ENCODE measurements around the gene PIWIL4.

Gene PIWIL4

DNA sequence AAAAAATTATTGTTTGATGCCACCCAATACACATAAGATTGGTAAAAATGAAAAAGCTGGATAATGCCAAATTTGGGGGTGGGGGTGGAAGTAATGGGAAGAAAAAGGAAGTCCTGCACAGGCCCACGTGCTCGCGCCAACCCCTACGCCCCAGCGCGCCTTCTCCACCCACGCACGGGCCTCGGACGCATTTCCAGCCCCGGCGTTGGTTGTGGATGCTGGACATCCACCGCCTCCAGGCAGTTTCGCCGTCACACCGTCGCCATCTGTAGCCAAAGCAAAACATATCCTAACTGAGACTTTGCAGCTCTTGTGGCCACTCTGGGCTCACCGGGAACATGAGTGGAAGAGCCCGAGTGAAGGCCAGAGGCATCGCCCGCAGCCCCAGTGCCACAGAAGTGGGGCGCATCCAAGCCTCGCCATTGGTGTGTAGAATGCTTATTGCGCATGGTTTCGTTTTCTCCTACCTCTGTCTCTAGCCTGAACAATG lies at the start of gene PIWIL4:
Gene PIWIL4, plus strand, starts transcription at position 188 of the 490 bp plus-strand sequence. Its CDS starts 151 bp downstream, at position 339.
- no peak for TF ChIP-seq GATA2 (IDR thresholded peaks at IDR 0.05; ENCODE audit: low read depth, low read length)
- TF ChIP-seq GATA3 (IDR thresholded peaks at IDR 0.05; ENCODE audit: low read depth, low read length) = no peak

- no peak for TF ChIP-seq GATA2 (IDR thresholded peaks at IDR 0.05; ENCODE audit: low read depth, low read length)
- TF ChIP-seq GATA3 (IDR thresholded peaks at IDR 0.05; ENCODE audit: low read depth, low read length) = no peak
Observed at GRCh38 chr11:94518300-94518699, 48.9 kb upstream of the PIWIL4 start.

DNA sequence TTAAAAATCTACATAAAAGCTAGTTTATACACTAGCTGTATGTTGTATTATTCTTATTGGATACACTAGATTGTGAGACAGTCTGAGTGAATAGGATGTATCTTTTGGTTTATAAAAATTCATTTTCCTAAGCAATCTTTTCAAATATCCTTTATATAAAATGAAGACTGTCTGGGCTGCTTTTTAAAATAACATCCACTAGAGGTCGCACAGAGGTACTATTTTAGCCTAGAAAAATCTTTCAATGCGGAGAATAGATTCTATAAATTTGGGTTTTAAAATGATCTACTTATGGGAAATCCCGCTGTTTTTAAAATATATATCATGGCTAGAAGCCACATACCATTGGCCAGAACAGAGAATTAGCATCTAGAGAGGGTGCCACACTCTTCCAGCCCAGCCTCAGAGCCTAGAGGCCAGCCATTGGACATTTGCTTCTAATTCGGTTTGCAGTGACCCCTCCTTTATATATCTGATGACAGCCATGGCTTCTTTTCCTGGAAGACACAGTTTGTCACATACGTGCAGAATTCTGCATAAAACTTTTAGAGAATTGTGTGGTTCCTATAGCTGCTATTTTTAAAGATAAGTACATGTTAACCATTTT lies 47.6 kb upstream of the PIWIL4 start:
- TF ChIP-seq GATA3 (IDR thresholded peaks at IDR 0.05; ENCODE audit: low read depth, low read length) = no peak
- TF ChIP-seq GATA2 (IDR thresholded peaks at IDR 0.05; ENCODE audit: low read depth, low read length) = no peak

DNA sequence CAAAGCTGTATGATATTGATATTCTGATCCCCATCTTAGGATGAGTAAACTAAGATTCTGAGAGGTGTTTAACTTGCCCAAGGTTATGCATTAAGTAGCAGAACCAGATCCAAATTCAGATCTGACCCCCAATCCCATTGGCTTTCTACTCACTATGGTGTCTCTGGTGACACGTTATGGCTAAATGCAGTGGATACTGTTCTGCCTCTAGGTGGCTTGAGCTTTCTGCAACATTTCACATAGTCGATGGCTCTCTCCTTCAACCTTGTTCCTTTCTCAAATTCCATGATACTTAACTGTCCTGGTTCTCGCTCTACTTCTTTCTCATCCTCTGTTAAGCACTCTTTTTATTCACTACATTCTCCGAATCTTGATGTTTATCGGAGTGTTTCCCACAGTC lies 45.5 kb upstream of the PIWIL4 start:
- TF ChIP-seq GATA2 (IDR thresholded peaks at IDR 0.05; ENCODE audit: low read depth, low read length) (no peak), GATA3 (IDR thresholded peaks at IDR 0.05; ENCODE audit: low read depth, low read length) (no peak)

GRCh38 chr11:94524341-94524740 lies 42.8 kb upstream of the PIWIL4 start:
- TF ChIP-seq GATA3 (IDR thresholded peaks at IDR 0.05; ENCODE audit: low read depth, low read length) (no peak), GATA2 (IDR thresholded peaks at IDR 0.05; ENCODE audit: low read depth, low read length) (no peak)

DNA sequence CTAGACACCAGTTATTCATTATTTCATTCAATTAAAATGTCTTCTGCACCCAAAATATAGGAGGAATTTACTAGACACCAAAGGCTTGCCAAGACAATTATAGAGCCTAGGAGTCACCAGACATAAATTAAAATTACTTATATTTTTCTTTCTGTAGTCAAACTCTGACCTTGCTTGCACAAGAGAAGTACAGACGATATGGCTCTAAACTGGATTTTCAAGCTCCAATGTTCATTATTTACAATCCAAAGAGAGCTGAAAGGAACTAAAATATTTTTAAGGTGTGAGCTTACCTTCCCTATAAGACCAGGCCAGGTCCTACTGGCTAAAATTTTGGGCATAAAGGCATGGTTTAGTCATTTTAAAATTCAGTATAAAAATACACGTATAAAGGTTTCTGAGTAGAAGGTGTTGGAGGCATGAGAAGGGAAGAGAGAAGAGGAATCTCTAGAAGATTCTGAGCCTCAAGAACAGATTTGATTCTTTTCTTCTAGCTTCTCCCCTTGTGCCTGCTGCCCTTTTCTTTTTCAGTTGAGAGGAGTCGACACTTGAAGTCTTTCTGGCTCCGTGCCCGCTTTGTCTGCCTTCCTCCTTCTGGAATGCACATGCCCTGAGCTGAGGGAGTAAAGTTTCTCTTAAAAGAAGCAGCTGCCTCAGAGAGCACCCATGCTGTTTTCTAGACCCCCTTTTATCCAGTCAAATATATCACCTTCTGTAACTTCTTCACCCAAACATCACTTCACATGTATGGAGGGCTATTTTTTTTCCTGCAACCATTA lies 41.4 kb upstream of the PIWIL4 start:
- TF ChIP-seq GATA2 (IDR thresholded peaks at IDR 0.05; ENCODE audit: low read depth, low read length) (no peak), GATA3 (IDR thresholded peaks at IDR 0.05; ENCODE audit: low read depth, low read length) (no peak)

DNA sequence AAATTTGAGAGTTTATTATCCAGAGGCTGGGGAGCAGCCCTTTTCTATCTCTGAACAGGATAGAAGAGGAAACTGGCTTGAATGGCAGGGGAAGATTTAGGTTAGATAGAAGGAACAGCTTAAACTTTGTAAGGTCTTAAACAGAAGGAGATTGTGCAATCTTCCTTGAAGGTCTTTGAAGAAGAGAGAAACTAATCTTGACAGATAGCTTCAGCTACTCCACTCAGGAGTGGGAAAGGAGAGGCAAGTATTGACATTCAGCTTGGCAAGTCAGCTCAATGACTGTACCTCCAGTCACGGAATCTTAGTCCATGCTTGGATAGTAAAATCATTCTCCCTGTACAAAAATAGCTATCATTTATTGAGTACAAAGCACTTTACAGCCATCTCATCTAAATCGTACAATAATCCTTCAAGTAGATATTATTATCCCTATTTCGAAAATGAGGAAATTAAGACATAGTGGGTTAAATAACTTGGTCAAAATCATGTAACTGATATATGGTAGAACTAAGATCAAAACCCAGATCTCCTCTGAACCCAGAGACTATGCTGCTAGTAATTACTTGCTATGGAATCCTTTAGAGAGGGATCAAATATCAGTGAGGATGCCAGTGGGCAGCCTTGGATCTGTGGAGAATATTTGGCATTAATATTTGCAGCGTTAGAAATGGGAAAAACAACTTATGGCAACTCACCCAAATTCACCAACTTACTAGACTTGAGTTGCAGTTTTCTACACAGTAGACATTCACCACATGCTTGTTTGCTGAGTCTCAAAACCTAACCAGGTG lies 40.3 kb upstream of the PIWIL4 start:
- TF ChIP-seq GATA2 (IDR thresholded peaks at IDR 0.05; ENCODE audit: low read depth, low read length) (no peak), GATA3 (IDR thresholded peaks at IDR 0.05; ENCODE audit: low read depth, low read length) (no peak)

- TF ChIP-seq GATA3 (IDR thresholded peaks at IDR 0.05; ENCODE audit: low read depth, low read length) (no peak), GATA2 (IDR thresholded peaks at IDR 0.05; ENCODE audit: low read depth, low read length) (no peak)
Observed at GRCh38 chr11:94528551-94528950, 38.6 kb upstream of the PIWIL4 start.

DNA sequence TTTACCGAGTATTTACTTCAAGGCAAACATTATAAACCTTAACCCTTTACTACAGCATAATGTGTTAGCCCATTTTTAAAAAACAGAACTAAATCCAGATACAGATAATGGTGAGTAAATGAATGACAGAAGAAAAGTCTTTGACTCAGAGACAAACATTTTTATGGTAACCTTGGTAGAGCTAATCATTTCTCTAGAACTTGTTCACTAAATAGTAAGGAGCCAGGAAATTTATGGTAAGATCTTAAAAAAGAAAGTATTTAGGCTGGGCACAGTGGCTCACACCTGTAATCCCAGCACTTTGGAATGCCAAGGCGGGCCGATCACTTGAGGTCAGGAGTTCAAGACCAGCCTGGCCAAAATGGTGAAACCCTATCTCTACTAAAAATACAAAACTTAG lies 35.0 kb upstream of the PIWIL4 start:
- TF ChIP-seq GATA2 (IDR thresholded peaks at IDR 0.05; ENCODE audit: low read depth, low read length) = no peak
- no peak for TF ChIP-seq GATA3 (IDR thresholded peaks at IDR 0.05; ENCODE audit: low read depth, low read length)

DNA sequence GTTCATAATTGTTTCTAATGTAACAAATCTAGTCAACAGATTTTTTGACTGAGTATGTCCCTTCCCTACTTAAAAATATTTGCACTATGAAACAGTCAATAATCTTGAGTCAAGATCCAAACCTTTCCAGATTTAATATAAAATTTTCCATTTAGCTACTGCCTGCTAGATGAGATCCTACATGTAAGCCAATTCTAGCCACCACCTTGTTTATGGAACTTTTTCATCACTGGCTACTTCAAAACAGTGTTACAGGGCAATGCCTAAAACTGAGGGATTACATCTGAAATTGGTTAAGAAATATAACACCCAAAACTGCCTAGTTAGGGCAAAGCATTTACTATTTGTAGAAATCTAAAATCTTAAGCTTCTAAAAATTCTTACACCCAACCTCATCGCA lies 34.0 kb upstream of the PIWIL4 start:
- TF ChIP-seq GATA2 (IDR thresholded peaks at IDR 0.05; ENCODE audit: low read depth, low read length) (no peak), GATA3 (IDR thresholded peaks at IDR 0.05; ENCODE audit: low read depth, low read length) (no peak)

- no peak for TF ChIP-seq GATA2 (IDR thresholded peaks at IDR 0.05; ENCODE audit: low read depth, low read length)
- TF ChIP-seq GATA3 (IDR thresholded peaks at IDR 0.05; ENCODE audit: low read depth, low read length) = no peak
Observed at GRCh38 chr11:94533696-94534630, 33.2 kb upstream of the PIWIL4 start.

GRCh38 chr11:94536386-94536785 lies 30.8 kb upstream of the PIWIL4 start:
- no peak for TF ChIP-seq GATA3 (IDR thresholded peaks at IDR 0.05; ENCODE audit: low read depth, low read length)
- TF ChIP-seq GATA2 (IDR thresholded peaks at IDR 0.05; ENCODE audit: low read depth, low read length) = no peak

- TF ChIP-seq GATA3 (IDR thresholded peaks at IDR 0.05; ENCODE audit: low read depth, low read length) (no peak), GATA2 (IDR thresholded peaks at IDR 0.05; ENCODE audit: low read depth, low read length) (no peak)
Observed at GRCh38 chr11:94537031-94537600, 30.1 kb upstream of the PIWIL4 start.

All from SH-SY5Y (cell line).